ENCODE data around the gene DNAJA3. TPM values are rescaled to one million over a fixed set of nuclear protein-coding genes. Genes with fewer than 3 reads are reported as not detected.

The DNAJA3 gene
- total RNA-seq, 1 experiment from 2014 or later: 58.9 TPM

GRCh38 chr16:4378999-4379690 lies 46.5 kb upstream of the DNAJA3 start:
- no peak overlapping the region for H2AFZ ChIP-seq
- peaks cover 20% of the 10 kb centered on the region for H3F3A ChIP-seq (ENCODE audit: insufficient read depth, low read depth)
- ChIA-PET CTCF (interaction anchor here (0.6 to 2.3 kb wide), 3 partner anchors 14 to 396 kb away, joined by 3 to 7 read pairs (median 3); no protein-coding TSS in a partner anchor), POLR2A (ENCODE audit: unreplicated experiment) (interaction anchor here (0.7 to 1.1 kb wide), 2 partner anchors 10 to 13 kb away, joined by 4 to 5 read pairs; no protein-coding TSS in a partner anchor)
- H3K27ac ChIP-seq: no peak overlapping the region
- no TSS peak for BruUV-seq (replicated peaks)
- intact Hi-C loops (cut with micrococcal nuclease; ENCODE audit: unreplicated experiment): loop anchor here (5.0 kb wide), 2 partner anchors 107 to 568 kb away; partner anchors contain the start of gene TFAP4
- DNase-seq: no peak
- no peak overlapping the region for H3K4me3 ChIP-seq
- H3K27me3 ChIP-seq (ENCODE audit: insufficient read depth, low read depth): no peaks in the 10 kb centered on the region
- H3K9me3 ChIP-seq (ENCODE audit: insufficient read depth, low read depth): no peaks in the 10 kb centered on the region
- H3K4me2 ChIP-seq: no peak overlapping the region
- peaks cover 26% of the 10 kb centered on the region for H3K4me1 ChIP-seq (replicated peaks; ENCODE audit: insufficient read depth)
- 0 out of 2 replicates have a peak, but pooled peaks cover 8% of the 10 kb centered on the region for H3K79me2 ChIP-seq (ENCODE audit: low read depth)
- H4K20me1 ChIP-seq (ENCODE audit: insufficient read depth): peaks cover 14% of the 10 kb centered on the region; the same call in 1 of the 2 replicates
- no peaks in the 10 kb centered on the region for H3K36me3 ChIP-seq (ENCODE audit: low read depth)
- H3K9me2 ChIP-seq (ENCODE audit: insufficient read depth): no peaks in the 10 kb centered on the region
- no peak for TF ChIP-seq EZH2 (IDR thresholded peaks at IDR 0.05; ENCODE audit: low read depth)

DNA sequence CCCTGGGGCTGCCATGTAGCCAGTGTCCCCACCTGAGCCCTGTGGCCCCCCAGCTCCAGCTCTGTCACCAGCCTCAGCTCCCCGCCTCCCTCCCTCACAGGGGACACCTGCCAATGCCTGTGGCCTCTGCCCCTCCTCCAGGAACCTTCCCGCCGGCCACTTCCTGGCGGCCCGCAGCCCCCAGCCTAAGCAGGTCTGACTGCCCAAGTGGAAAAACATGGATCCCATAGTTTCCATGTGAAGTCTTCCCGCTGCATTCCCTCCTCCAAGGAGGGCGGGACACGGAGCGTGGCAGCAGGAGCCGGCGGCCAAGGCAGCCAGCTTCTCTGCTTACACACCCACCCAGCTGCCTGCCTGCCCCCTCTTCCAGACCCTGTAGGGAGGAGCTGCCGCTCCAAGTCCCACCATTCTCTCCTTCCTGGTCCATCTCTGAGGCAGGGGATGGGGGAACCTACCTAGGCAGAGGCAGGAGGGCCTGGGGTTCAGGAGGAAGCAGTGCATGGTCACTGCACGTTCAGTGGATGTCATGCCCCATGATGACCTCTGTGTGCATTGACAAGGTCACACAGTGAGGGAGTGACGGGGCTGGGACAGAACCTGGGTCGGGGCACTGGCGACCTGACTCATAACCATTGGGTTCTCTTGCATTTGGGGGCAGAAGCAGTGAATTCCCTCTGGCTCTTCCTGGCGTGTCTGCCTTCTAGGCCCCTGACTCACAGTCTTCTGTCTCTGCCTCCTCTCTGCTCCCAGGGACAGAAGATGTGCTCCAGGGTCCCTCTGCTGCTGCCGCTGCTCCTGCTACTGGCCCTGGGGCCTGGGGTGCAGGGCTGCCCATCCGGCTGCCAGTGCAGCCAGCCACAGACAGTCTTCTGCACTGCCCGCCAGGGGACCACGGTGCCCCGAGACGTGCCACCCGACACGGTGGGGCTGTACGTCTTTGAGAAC lies 45.3 kb upstream of the DNAJA3 start:
- Histone ChIP-seq H3F3A (ENCODE audit: insufficient read depth, low read depth) (peaks cover 11% of the 10 kb centered on the region), H3K4me2 (no peak overlapping the region), H3K4me3 (no peak overlapping the region), H3K9me3 (ENCODE audit: insufficient read depth, low read depth) (no peaks in the 10 kb centered on the region), H3K9me2 (ENCODE audit: insufficient read depth) (no peaks in the 10 kb centered on the region), H4K20me1 (ENCODE audit: insufficient read depth) (peaks cover 11% of the 10 kb centered on the region; the same call in 1 of the 2 replicates), H3K27ac (no peak overlapping the region), H3K4me1 (replicated peaks; ENCODE audit: insufficient read depth) (peaks cover 15% of the 10 kb centered on the region), H3K79me2 (ENCODE audit: low read depth) (0 out of 2 replicates have a peak, but pooled peaks cover 8% of the 10 kb centered on the region), H3K36me3 (ENCODE audit: low read depth) (no peaks in the 10 kb centered on the region), H3K27me3 (ENCODE audit: insufficient read depth, low read depth) (no peaks in the 10 kb centered on the region), H2AFZ (no peak overlapping the region)
- intact Hi-C loops (cut with micrococcal nuclease; ENCODE audit: unreplicated experiment): no loop called here
- CTCF ChIA-PET: interaction anchor here (0.6 to 0.7 kb wide), 2 partner anchors 81 to 398 kb away, joined by 3 read pairs; no protein-coding TSS in a partner anchor
- TF ChIP-seq, protein P1, sequence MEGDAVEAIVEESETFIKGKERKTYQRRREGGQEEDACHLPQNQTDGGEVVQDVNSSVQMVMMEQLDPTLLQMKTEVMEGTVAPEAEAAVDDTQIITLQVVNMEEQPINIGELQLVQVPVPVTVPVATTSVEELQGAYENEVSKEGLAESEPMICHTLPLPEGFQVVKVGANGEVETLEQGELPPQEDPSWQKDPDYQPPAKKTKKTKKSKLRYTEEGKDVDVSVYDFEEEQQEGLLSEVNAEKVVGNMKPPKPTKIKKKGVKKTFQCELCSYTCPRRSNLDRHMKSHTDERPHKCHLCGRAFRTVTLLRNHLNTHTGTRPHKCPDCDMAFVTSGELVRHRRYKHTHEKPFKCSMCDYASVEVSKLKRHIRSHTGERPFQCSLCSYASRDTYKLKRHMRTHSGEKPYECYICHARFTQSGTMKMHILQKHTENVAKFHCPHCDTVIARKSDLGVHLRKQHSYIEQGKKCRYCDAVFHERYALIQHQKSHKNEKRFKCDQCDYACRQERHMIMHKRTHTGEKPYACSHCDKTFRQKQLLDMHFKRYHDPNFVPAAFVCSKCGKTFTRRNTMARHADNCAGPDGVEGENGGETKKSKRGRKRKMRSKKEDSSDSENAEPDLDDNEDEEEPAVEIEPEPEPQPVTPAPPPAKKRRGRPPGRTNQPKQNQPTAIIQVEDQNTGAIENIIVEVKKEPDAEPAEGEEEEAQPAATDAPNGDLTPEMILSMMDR (conservative IDR thresholded peaks at IDR 0.05): no peak
- TF ChIP-seq EZH2 (IDR thresholded peaks at IDR 0.05; ENCODE audit: low read depth): no peak
- DNase-seq: no peak
- BruUV-seq (replicated peaks): no TSS peak
- POLR2A ChIA-PET (ENCODE audit: unreplicated experiment): no interaction called here

DNA sequence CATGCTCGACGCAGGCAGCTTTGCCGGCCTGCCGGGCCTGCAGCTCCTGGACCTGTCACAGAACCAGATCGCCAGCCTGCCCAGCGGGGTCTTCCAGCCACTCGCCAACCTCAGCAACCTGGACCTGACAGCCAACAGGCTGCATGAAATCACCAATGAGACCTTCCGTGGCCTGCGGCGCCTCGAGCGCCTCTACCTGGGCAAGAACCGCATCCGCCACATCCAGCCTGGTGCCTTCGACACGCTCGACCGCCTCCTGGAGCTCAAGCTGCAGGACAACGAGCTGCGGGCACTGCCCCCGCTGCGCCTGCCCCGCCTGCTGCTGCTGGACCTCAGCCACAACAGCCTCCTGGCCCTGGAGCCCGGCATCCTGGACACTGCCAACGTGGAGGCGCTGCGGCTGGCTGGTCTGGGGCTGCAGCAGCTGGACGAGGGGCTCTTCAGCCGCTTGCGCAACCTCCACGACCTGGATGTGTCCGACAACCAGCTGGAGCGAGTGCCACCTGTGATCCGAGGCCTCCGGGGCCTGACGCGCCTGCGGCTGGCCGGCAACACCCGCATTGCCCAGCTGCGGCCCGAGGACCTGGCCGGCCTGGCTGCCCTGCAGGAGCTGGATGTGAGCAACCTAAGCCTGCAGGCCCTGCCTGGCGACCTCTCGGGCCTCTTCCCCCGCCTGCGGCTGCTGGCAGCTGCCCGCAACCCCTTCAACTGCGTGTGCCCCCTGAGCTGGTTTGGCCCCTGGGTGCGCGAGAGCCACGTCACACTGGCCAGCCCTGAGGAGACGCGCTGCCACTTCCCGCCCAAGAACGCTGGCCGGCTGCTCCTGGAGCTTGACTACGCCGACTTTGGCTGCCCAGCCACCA lies 44.4 kb upstream of the DNAJA3 start:
- ChIA-PET CTCF (no interaction called here), POLR2A (ENCODE audit: unreplicated experiment) (no interaction called here)
- H3K4me1 ChIP-seq (replicated peaks; ENCODE audit: insufficient read depth): peaks cover 6% of the 10 kb centered on the region
- H2AFZ ChIP-seq: no peak overlapping the region
- peaks cover 1% of the 10 kb centered on the region; the same call in 1 of the 2 replicates for H3F3A ChIP-seq (ENCODE audit: insufficient read depth, low read depth)
- H3K9me2 ChIP-seq (ENCODE audit: insufficient read depth): no peaks in the 10 kb centered on the region
- no TSS peak for BruUV-seq (replicated peaks)
- intact Hi-C loops (cut with micrococcal nuclease; ENCODE audit: unreplicated experiment): no loop called here
- H4K20me1 ChIP-seq (ENCODE audit: insufficient read depth): 0 out of 2 replicates have a peak, but pooled peaks cover 3% of the 10 kb centered on the region
- no peaks in the 10 kb centered on the region for H3K9me3 ChIP-seq (ENCODE audit: insufficient read depth, low read depth)
- no peak overlapping the region for H3K4me2 ChIP-seq
- DNase-seq: no peak
- no peak for TF ChIP-seq EZH2 (IDR thresholded peaks at IDR 0.05; ENCODE audit: low read depth)
- TF ChIP-seq, protein P1 (conservative IDR thresholded peaks at IDR 0.05): no peak
- no peak overlapping the region for H3K27ac ChIP-seq
- H3K4me3 ChIP-seq: no peak overlapping the region
- no peaks in the 10 kb centered on the region for H3K27me3 ChIP-seq (ENCODE audit: insufficient read depth, low read depth)
- no peaks in the 10 kb centered on the region for H3K36me3 ChIP-seq (ENCODE audit: low read depth)
- 0 out of 2 replicates have a peak, but pooled peaks cover 3% of the 10 kb centered on the region for H3K79me2 ChIP-seq (ENCODE audit: low read depth)
